ENCODE results near the gene TAMM41.
"Not testable (repeated sequence)": the region's sequence is repeated elsewhere in the genome, so short reads cannot be mapped to it uniquely, and the experiment has no call there.

The TAMM41 gene

DNA sequence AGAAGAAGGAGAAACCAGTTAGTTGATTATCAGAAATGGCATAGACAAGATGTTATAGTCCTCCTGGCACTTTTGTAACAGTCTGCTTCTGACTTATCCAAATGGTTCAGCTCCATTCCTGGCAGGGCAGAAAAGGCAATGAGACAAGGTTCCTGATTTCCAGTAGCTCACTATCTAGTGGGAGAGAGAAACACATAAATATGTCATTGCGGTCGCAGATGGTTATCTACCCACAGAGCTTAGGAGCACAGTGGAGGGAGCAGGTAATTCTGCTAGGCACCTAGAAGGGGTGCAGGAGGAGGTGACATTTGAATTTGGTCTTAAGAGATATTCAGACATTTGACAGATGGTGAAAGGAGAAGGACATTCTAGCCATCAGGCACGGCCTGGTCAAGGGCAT is 78.1 kb downstream of the TAMM41 start:
- DNase-seq (ENCODE audit: low spot score): peak; percentile 45

DNA sequence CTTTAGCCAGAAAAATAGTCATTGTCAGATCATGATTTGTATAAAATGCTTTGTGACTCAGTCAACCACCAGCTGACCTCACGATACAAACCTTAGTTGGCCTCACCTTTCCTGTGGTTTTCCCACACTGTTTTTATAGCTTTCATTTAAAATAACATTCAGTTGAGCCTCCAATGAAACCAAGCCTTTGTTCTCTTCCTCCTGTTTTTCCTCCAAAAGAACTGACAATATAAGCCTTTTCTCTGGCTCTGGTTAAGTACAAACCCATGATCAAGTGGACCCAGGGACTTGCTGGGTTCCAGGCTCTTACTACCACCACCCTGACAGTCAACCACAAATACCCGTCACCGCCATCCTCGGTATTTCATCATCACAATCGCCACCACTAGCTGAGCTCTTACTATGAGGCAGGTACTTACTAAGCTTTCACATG is 81.7 kb downstream of the TAMM41 start:
- DNase-seq (ENCODE audit: low spot score): no peak

GRCh38 chr3:11759996-11760395 is 86.7 kb downstream of the TAMM41 start:
- DNase-seq (ENCODE audit: low spot score): no peak

GRCh38 chr3:11757929-11758328 is 88.8 kb downstream of the TAMM41 start:
- DNase-seq (ENCODE audit: low spot score): no peak

GRCh38 chr3:11757441-11757875 is 89.2 kb downstream of the TAMM41 start:
- peak; percentile 70 for DNase-seq (ENCODE audit: low spot score)

DNA sequence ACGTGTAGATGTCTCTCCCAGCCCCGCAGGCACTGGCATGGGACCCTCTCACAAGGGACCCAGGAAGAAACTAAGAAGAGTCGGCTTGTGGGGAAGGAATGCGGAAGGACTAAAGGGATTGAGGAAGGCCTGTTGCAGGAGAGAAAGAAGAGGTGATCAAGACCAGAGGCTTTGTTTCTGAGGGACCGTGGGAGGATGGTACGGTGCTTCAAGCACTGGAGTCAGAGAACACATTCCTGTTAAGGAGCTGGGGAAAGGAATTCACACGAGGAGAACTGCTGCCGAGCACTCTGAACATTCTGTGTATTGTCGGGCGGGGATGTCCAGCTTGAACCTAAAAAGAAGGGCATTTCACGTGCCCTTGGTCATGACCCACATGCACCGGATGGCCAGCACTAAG is 91.4 kb downstream of the TAMM41 start:
- no peak for DNase-seq (ENCODE audit: low spot score)

DNA sequence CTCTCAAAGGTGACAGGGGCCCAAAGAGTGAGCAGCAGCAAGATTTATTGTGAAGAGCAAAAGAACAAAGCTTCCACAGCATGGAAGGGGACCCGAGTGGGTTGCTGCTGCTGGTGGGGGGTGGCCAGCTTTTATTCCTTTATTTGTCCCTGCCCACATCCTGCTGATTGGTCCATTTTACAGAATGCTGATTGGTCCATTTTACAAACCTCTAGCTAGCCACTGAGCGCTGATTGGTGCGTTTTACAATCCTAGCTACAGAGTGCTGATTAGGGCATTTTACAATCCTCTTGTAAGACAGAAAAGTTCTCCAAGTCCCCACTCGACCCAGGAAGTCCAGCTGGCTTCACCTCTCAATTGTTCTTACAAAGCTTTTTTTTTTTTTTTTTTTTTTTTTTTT is 94.4 kb downstream of the TAMM41 start:
- DNase-seq (ENCODE audit: low spot score): not testable (repeated sequence)

GRCh38 chr3:11748306-11748705 is 98.4 kb downstream of the TAMM41 start:
- DNase-seq (ENCODE audit: low spot score): not testable (repeated sequence)

Small RNA genes within 50 kb of the gene (small RNA-seq; reads per million reads assigned to genes)
- gene CYCSP12: 0 reads per million in 2 experiments

All from SK-N-DZ (cell line).